ENCODE data around the gene LIMK1.

Gene LIMK1

GRCh38 chr7:74071121-74071520, 12.5 kb upstream of the LIMK1 start:
- no peaks in the 10 kb centered on the region for H4K20me1 ChIP-seq (ENCODE audit: low read depth, low read length)
- no peaks in the 10 kb centered on the region for H3F3A ChIP-seq (ENCODE audit: insufficient read depth)
- H3K4me2 ChIP-seq (ENCODE audit: low read depth, low read length, poor library complexity, severe bottlenecking) = no peak overlapping the region
- TF ChIP-seq, protein P1, sequence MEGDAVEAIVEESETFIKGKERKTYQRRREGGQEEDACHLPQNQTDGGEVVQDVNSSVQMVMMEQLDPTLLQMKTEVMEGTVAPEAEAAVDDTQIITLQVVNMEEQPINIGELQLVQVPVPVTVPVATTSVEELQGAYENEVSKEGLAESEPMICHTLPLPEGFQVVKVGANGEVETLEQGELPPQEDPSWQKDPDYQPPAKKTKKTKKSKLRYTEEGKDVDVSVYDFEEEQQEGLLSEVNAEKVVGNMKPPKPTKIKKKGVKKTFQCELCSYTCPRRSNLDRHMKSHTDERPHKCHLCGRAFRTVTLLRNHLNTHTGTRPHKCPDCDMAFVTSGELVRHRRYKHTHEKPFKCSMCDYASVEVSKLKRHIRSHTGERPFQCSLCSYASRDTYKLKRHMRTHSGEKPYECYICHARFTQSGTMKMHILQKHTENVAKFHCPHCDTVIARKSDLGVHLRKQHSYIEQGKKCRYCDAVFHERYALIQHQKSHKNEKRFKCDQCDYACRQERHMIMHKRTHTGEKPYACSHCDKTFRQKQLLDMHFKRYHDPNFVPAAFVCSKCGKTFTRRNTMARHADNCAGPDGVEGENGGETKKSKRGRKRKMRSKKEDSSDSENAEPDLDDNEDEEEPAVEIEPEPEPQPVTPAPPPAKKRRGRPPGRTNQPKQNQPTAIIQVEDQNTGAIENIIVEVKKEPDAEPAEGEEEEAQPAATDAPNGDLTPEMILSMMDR (IDR thresholded peaks at IDR 0.05; ENCODE audit: insufficient read depth, low read length, poor library complexity, severe bottlenecking) = no peak
- TF ChIP-seq EZH2phosphoT487 (conservative IDR thresholded peaks at IDR 0.05; ENCODE audit: low read length) = no peak
- no peak overlapping the region for H3K27ac ChIP-seq (ENCODE audit: low read depth, low read length)
- no peaks in the 10 kb centered on the region for H3K36me3 ChIP-seq (ENCODE audit: low read length)
- H3K9me2 ChIP-seq (replicated peaks; ENCODE audit: insufficient read depth, low read length) = no peaks in the 10 kb centered on the region
- no peak overlapping the region for H3K4me3 ChIP-seq (ENCODE audit: insufficient read depth, low read length, poor library complexity, severe bottlenecking)
- H3K79me2 ChIP-seq (ENCODE audit: insufficient read depth, low read length) = no peaks in the 10 kb centered on the region
- H3K9me3 ChIP-seq (ENCODE audit: insufficient read depth, low read length) = no peaks in the 10 kb centered on the region
- H3K27me3 ChIP-seq (ENCODE audit: low read length) = no peaks in the 10 kb centered on the region
- no peak overlapping the region for H2AFZ ChIP-seq (ENCODE audit: low read depth, low read length, severe bottlenecking)
- H3K9ac ChIP-seq (ENCODE audit: low read length) = no peak overlapping the region

GRCh38 chr7:74074770-74075169, 8.8 kb upstream of the LIMK1 start:
- Histone ChIP-seq H3K27ac (ENCODE audit: low read depth, low read length) (no peak overlapping the region), H4K20me1 (ENCODE audit: low read depth, low read length) (no peaks in the 10 kb centered on the region), H3F3A (ENCODE audit: insufficient read depth) (no peaks in the 10 kb centered on the region), H2AFZ (ENCODE audit: low read depth, low read length, severe bottlenecking) (no peak overlapping the region), H3K9me2 (replicated peaks; ENCODE audit: insufficient read depth, low read length) (no peaks in the 10 kb centered on the region), H3K9ac (ENCODE audit: low read length) (no peak overlapping the region), H3K4me2 (ENCODE audit: low read depth, low read length, poor library complexity, severe bottlenecking) (no peak overlapping the region), H3K79me2 (ENCODE audit: insufficient read depth, low read length) (no peaks in the 10 kb centered on the region), H3K9me3 (ENCODE audit: insufficient read depth, low read length) (no peaks in the 10 kb centered on the region), H3K27me3 (ENCODE audit: low read length) (no peaks in the 10 kb centered on the region), H3K36me3 (ENCODE audit: low read length) (no peaks in the 10 kb centered on the region), H3K4me3 (ENCODE audit: insufficient read depth, low read length, poor library complexity, severe bottlenecking) (no peak overlapping the region)
- TF ChIP-seq EZH2phosphoT487 (conservative IDR thresholded peaks at IDR 0.05; ENCODE audit: low read length) = no peak
- TF ChIP-seq, protein P1 (IDR thresholded peaks at IDR 0.05; ENCODE audit: insufficient read depth, low read length, poor library complexity, severe bottlenecking) = no peak

GRCh38 chr7:74078461-74078860, 5.1 kb upstream of the LIMK1 start:
- no peaks in the 10 kb centered on the region for H3K9me3 ChIP-seq (ENCODE audit: insufficient read depth, low read length)
- no peak overlapping the region for H3K9ac ChIP-seq (ENCODE audit: low read length)
- H3F3A ChIP-seq (ENCODE audit: insufficient read depth) = no peaks in the 10 kb centered on the region
- TF ChIP-seq EZH2phosphoT487 (conservative IDR thresholded peaks at IDR 0.05; ENCODE audit: low read length) = no peak
- TF ChIP-seq, protein P1 (IDR thresholded peaks at IDR 0.05; ENCODE audit: insufficient read depth, low read length, poor library complexity, severe bottlenecking) = no peak
- H4K20me1 ChIP-seq (ENCODE audit: low read depth, low read length) = no peaks in the 10 kb centered on the region
- no peaks in the 10 kb centered on the region for H3K79me2 ChIP-seq (ENCODE audit: insufficient read depth, low read length)
- no peak overlapping the region for H3K27ac ChIP-seq (ENCODE audit: low read depth, low read length)
- no peaks in the 10 kb centered on the region for H3K27me3 ChIP-seq (ENCODE audit: low read length)
- no peak overlapping the region for H3K4me2 ChIP-seq (ENCODE audit: low read depth, low read length, poor library complexity, severe bottlenecking)
- H3K36me3 ChIP-seq (ENCODE audit: low read length) = no peaks in the 10 kb centered on the region
- H3K4me3 ChIP-seq (ENCODE audit: insufficient read depth, low read length, poor library complexity, severe bottlenecking) = no peak overlapping the region
- no peak overlapping the region for H2AFZ ChIP-seq (ENCODE audit: low read depth, low read length, severe bottlenecking)
- H3K9me2 ChIP-seq (replicated peaks; ENCODE audit: insufficient read depth, low read length) = no peaks in the 10 kb centered on the region

DNA sequence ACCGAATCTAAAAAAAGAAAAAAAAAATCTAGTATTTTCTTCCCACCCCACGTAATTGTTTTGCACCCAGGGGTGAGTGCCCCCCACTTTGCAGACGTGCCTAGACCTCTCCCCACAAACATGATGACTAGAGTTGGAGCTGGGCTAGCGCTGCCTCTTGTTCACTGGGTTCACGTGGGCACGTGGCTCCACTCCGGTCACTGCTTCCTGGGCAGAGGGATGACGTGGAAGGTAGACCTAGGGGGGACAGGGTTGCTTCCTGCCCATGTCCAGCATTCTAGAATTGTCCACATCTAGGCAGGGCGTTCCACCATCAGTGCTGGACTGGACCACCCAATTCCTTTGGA, 861 bp upstream of the LIMK1 start:
- no peak overlapping the region for H3K27ac ChIP-seq (ENCODE audit: low read depth, low read length)
- no peak overlapping the region for H3K9ac ChIP-seq (ENCODE audit: low read length)
- H3K9me3 ChIP-seq (ENCODE audit: insufficient read depth, low read length) = no peaks in the 10 kb centered on the region
- H3K79me2 ChIP-seq (ENCODE audit: insufficient read depth, low read length) = no peaks in the 10 kb centered on the region
- no peaks in the 10 kb centered on the region for H3F3A ChIP-seq (ENCODE audit: insufficient read depth)
- no peaks in the 10 kb centered on the region for H3K36me3 ChIP-seq (ENCODE audit: low read length)
- no peak overlapping the region for H3K4me2 ChIP-seq (ENCODE audit: low read depth, low read length, poor library complexity, severe bottlenecking)
- no peaks in the 10 kb centered on the region for H4K20me1 ChIP-seq (ENCODE audit: low read depth, low read length)
- H3K9me2 ChIP-seq (replicated peaks; ENCODE audit: insufficient read depth, low read length) = no peaks in the 10 kb centered on the region
- H2AFZ ChIP-seq (ENCODE audit: low read depth, low read length, severe bottlenecking) = no peak overlapping the region
- no peaks in the 10 kb centered on the region for H3K27me3 ChIP-seq (ENCODE audit: low read length)
- H3K4me3 ChIP-seq (ENCODE audit: insufficient read depth, low read length, poor library complexity, severe bottlenecking) = no peak overlapping the region
- TF ChIP-seq, protein P1 (IDR thresholded peaks at IDR 0.05; ENCODE audit: insufficient read depth, low read length, poor library complexity, severe bottlenecking) = no peak
